IMR-90 (cell line): Measurements from ENCODE around the gene SLC25A21. TPM values are rescaled to one million over a fixed set of nuclear protein-coding genes. Genes with fewer than 3 reads are reported as not detected.
A peak's percentile ranks its signal among the peaks of the same experiment; 100 is the strongest.

Source experiments
- ATAC-seq: fragments of 200-7000 bp; cut with Tn5 transposase; 2 replicates; pipeline ENCODE4 v1.9.1; 2020; ENCODE audit warnings: low read depth, mild to moderate bottlenecking, moderate library complexity
- BruUV-seq: library from RNA; stranded (reverse); fragments of 400-500 nt; replicated peaks from 2 replicates; lab custom pipeline; 2021; lab: Mats Ljungman, UMichigan
- CTCF ChIA-PET: fragments of 300-600 bp; formaldehyde crosslinking; extraction: SDS; loops from one replicate; lab custom pipeline; 2021; ENCODE audit warnings: antibody characterized with exemption; lab: Yijun Ruan, JAX
- POLR2A ChIA-PET: fragments of 300-600 bp; sonication (Branson Sonifier 250); formaldehyde crosslinking; loops from one replicate; lab custom pipeline; 2022; ENCODE audit warnings: antibody characterized with exemption; ENCODE audit not compliant: unreplicated experiment; lab: Charles Lee
- DNase-seq: peaks from one replicate; pipeline ENCODE4 v3.0.0; 2013
- H2AFZ ChIP-seq: replicated peaks from 2 replicates; pipeline ENCODE3; 2013; ENCODE audit warnings: low read length, mild to moderate bottlenecking; ENCODE audit not compliant: poor library complexity
- H2AK5ac ChIP-seq: 2 replicates; pipeline ENCODE4 v1.6.1; 2013; ENCODE audit warnings: low read depth, low read length, inconsistent platforms
- H2AK9ac ChIP-seq: replicated peaks from 2 replicates; pipeline ENCODE3; 2013; ENCODE audit warnings: mild to moderate bottlenecking, low read depth, low read length, moderate library complexity; ENCODE audit not compliant: poor library complexity
- H2BK120ac ChIP-seq: 2 replicates; pipeline ENCODE4 v1.6.1; 2013; ENCODE audit warnings: low read depth, low read length, inconsistent platforms
- H2BK15ac ChIP-seq: 3 replicates; pipeline ENCODE4 v1.6.1; 2013; ENCODE audit warnings: low read depth, low read length, inconsistent platforms
- H2BK20ac ChIP-seq: 2 replicates; pipeline ENCODE4 v1.6.1; 2013; ENCODE audit warnings: low read depth, mild to moderate bottlenecking, inconsistent platforms, low read length, moderate library complexity
- H2BK5ac ChIP-seq: 2 replicates; pipeline ENCODE4 v1.6.1; 2013; ENCODE audit warnings: mild to moderate bottlenecking, low read depth, low read length, inconsistent platforms; ENCODE audit not compliant: poor library complexity, severe bottlenecking
- H3K14ac ChIP-seq: replicated peaks from 2 replicates; pipeline ENCODE4 v1.6.1; 2013; ENCODE audit warnings: low read depth, low read length, inconsistent platforms
- H3K18ac ChIP-seq: 2 replicates; pipeline ENCODE4 v1.6.1; 2013; ENCODE audit warnings: low read depth, low read length, control low read depth
- H3K23ac ChIP-seq: 2 replicates; pipeline ENCODE4 v1.6.1; 2013; ENCODE audit warnings: low read depth, low read length, inconsistent platforms
- H3K27ac ChIP-seq: 2 replicates; pipeline ENCODE4 v1.5.1; 2013; ENCODE audit warnings: mild to moderate bottlenecking, control low read depth, low read length; ENCODE audit not compliant: insufficient read depth
- H3K27me3 ChIP-seq: 2 replicates; pipeline ENCODE4 v1.6.1; 2013; ENCODE audit warnings: low read length; ENCODE audit not compliant: control insufficient read depth, insufficient read depth
- H3K36me3 ChIP-seq: 2 replicates; pipeline ENCODE4 v1.6.1; 2013; ENCODE audit warnings: low read length, mixed read lengths; ENCODE audit not compliant: control insufficient read depth, insufficient read depth
- H3K4ac ChIP-seq: 2 replicates; pipeline ENCODE4 v1.6.1; 2013; ENCODE audit warnings: low read depth, low read length, inconsistent platforms
- H3K4me1 ChIP-seq: 2 replicates; pipeline ENCODE4 v1.6.1; 2013; ENCODE audit warnings: low read length, mixed read lengths; ENCODE audit not compliant: control insufficient read depth, insufficient read depth
- H3K4me2 ChIP-seq: 2 replicates; pipeline ENCODE4 v1.6.1; 2013; ENCODE audit warnings: low read depth, mild to moderate bottlenecking, control low read depth, low read length, moderate library complexity
- H3K4me3 ChIP-seq: 2 replicates; pipeline ENCODE4 v1.5.1; 2013; ENCODE audit warnings: low read depth, mild to moderate bottlenecking, control low read depth, low read length, moderate library complexity; ENCODE audit not compliant: insufficient read depth
- H3K56ac ChIP-seq: 2 replicates; pipeline ENCODE4 v1.6.1; 2013; ENCODE audit warnings: low read length, inconsistent platforms; ENCODE audit not compliant: insufficient read depth; ENCODE audit errors: extremely low read depth
- H3K79me1 ChIP-seq, 2 experiments: 2 replicates each; pipeline ENCODE4 v1.6.1; 2013; ENCODE audit warnings: low read length in 2 of 2, inconsistent platforms in 1 of 2, low read depth in 1 of 2
- H3K9ac ChIP-seq: 2 replicates; pipeline ENCODE4 v1.6.1; 2013; ENCODE audit warnings: low read depth, low read length, control low read depth
- H3K9me1 ChIP-seq: 2 replicates; pipeline ENCODE4 v1.6.1; 2013; ENCODE audit warnings: low read length, inconsistent platforms; ENCODE audit not compliant: insufficient read depth
- H3K9me3 ChIP-seq: 2 replicates; pipeline ENCODE4 v1.6.1; 2013; ENCODE audit warnings: low read length; ENCODE audit not compliant: control insufficient read depth, insufficient read depth
- H4K20me1 ChIP-seq: 2 replicates; pipeline ENCODE4 v1.6.1; 2013; ENCODE audit warnings: low read length, inconsistent platforms; ENCODE audit not compliant: insufficient read depth
- H4K5ac ChIP-seq: 2 replicates; pipeline ENCODE4 v1.6.1; 2013; ENCODE audit warnings: mild to moderate bottlenecking, low read depth, low read length, control low read depth
- H4K8ac ChIP-seq, 2 experiments: 2 replicates each; pipeline ENCODE4 v1.6.1; 2013; ENCODE audit warnings: low read depth in 2 of 2, low read length in 2 of 2, control low read depth in 1 of 2, inconsistent platforms in 1 of 2
- H4K91ac ChIP-seq: 2 replicates; pipeline ENCODE4 v1.6.1; 2013; ENCODE audit warnings: low read depth, low read length, inconsistent platforms; ENCODE audit not compliant: insufficient read depth
- BHLHE40 ChIP-seq: fragments of 150-350 bp; IDR thresholded peaks from 2 replicates; pipeline ENCODE4 v1.6.1; 2016; ENCODE audit warnings: mild to moderate bottlenecking, low read depth, low read length
- CEBPB ChIP-seq: IDR thresholded peaks from 2 replicates; pipeline ENCODE4 v1.6.1; 2012; ENCODE audit warnings: low read depth, low read length, improper control_type of control experiment
- CHD1 ChIP-seq: IDR thresholded peaks from 2 replicates; pipeline ENCODE4 v1.6.1; 2012; ENCODE audit warnings: low read depth, low read length, improper control_type of control experiment
- FOS ChIP-seq: fragments of 150-350 bp; IDR thresholded peaks from 2 replicates; pipeline ENCODE4 v1.6.1; 2016; ENCODE audit warnings: low read depth, low read length
- MAFK ChIP-seq: IDR thresholded peaks from 2 replicates; pipeline ENCODE4 v1.6.1; 2012; ENCODE audit warnings: low read depth, low read length, improper control_type of control experiment
- MAZ ChIP-seq: IDR thresholded peaks from 2 replicates; pipeline ENCODE4 v1.6.1; 2012; ENCODE audit warnings: low read depth, mild to moderate bottlenecking, low read length, improper control_type of control experiment, moderate library complexity, borderline replicate concordance
- MXI1 ChIP-seq: IDR thresholded peaks from 2 replicates; pipeline ENCODE4 v1.6.1; 2012; ENCODE audit warnings: low read depth, mild to moderate bottlenecking, low read length, moderate library complexity, borderline replicate concordance
- NFE2L2 ChIP-seq: fragments of 150-350 bp; IDR thresholded peaks from 2 replicates; pipeline ENCODE4 v1.6.1; 2016; ENCODE audit warnings: low read depth, mild to moderate bottlenecking, low read length
- POLR2A ChIP-seq: IDR thresholded peaks from 2 replicates; pipeline ENCODE4 v1.6.1; 2012; ENCODE audit warnings: mild to moderate bottlenecking, low read depth, low read length
- RAD21 ChIP-seq: IDR thresholded peaks from 2 replicates; pipeline ENCODE4 v1.6.1; 2012; ENCODE audit warnings: low read length, improper control_type of control experiment
- RCOR1 ChIP-seq: IDR thresholded peaks from 2 replicates; pipeline ENCODE4 v1.6.1; 2012; ENCODE audit warnings: mild to moderate bottlenecking, low read length, improper control_type of control experiment; ENCODE audit not compliant: insufficient replicate concordance
- RFX5 ChIP-seq: IDR thresholded peaks from 2 replicates; pipeline ENCODE4 v1.8.0; 2012; ENCODE audit warnings: low read depth, mild to moderate bottlenecking, low read length, moderate library complexity
- SMC3 ChIP-seq: fragments of 150-350 bp; IDR thresholded peaks from 2 replicates; pipeline ENCODE4 v1.6.1; 2016; ENCODE audit warnings: low read depth, mild to moderate bottlenecking, antibody characterized with exemption, low read length, moderate library complexity
- WGBS, 2 experiments: methylation state at CpG; one replicate each; pipeline versions ENCODE4 v1.1.5 to v1.1.7; 2013; ENCODE audit warnings: missing lambda C conversion rate in 2 of 2; ENCODE audit not compliant: insufficient read length in 1 of 2; ENCODE audit errors: extremely low coverage in 2 of 2; 5-methylcytosine and 5-hydroxymethylcytosine counted together
- dilution Hi-C: fragments of 300-500 bp; cut with HindIII; formaldehyde crosslinking; loops from one replicate; pipeline ENCODE4 v1.14.3; 2018; ENCODE audit warnings: low sequenced_read_pairs; ENCODE audit not compliant: unreplicated experiment
- in situ Hi-C: fragments of 300-500 bp; cut with MboI; formaldehyde crosslinking; loops from 3 replicates; pipeline ENCODE4 v1.14.3; 2019; ENCODE audit warnings: low sequenced_read_pairs, inconsistent platforms, mixed read lengths
- intact Hi-C: fragments of 100-400 bp; cut with micrococcal nuclease; formaldehyde crosslinking; loops from 2 replicates; pipeline ENCODE4 v1.10.0; 2022
- polyA plus RNA-seq, 3 experiments: library from polyadenylated mRNA; depleted of rRNA; stranded (reverse); fragments of >200 nt; gene quantifications; 2 replicates each; pipeline ENCODE4 v1.2.3, GENCODE V29; 2012; ENCODE audit warnings: low replicate concordance in 1 of 3
- total RNA-seq: library from RNA; depleted of rRNA; stranded (reverse); fragments of >200 nt; gene quantifications from 2 replicates; pipeline ENCODE4 v1.2.3, GENCODE V29; 2012
- TF ChIP-seq, protein P1 (sequence below): conservative IDR thresholded peaks from 2 replicates; pipeline ENCODE4 v1.5.1; 2012; ENCODE audit warnings: mild to moderate bottlenecking, low read depth, low read length, improper control_type of control experiment
- TF ChIP-seq, protein P2 (sequence below): fragments of 150-350 bp; IDR thresholded peaks from 2 replicates; pipeline ENCODE4 v1.6.1; 2017; ENCODE audit warnings: mild to moderate bottlenecking, antibody characterized with exemption, low read length, low read depth
- TF ChIP-seq, protein P3 (sequence below): fragments of 150-350 bp; IDR thresholded peaks from 2 replicates; pipeline ENCODE4 v1.6.1; 2016; ENCODE audit warnings: low read depth, mild to moderate bottlenecking, low read length, moderate library complexity, borderline replicate concordance

Gene SLC25A21
- total and polyA plus RNA-seq, 2 of the 4 experiments (the other 2 are of a cell fraction): 0.62 to 0.90 TPM

- H3K9ac ChIP-seq: no peak overlapping the region
- H3K27ac ChIP-seq: no peak overlapping the region
- H2AK9ac ChIP-seq: no peak overlapping the region
- no peaks in the 10 kb centered on the region for H3K27me3 ChIP-seq
- no peak overlapping the region for H3K23ac ChIP-seq
- no peak for TF ChIP-seq RFX5
- TF ChIP-seq, protein P1, sequence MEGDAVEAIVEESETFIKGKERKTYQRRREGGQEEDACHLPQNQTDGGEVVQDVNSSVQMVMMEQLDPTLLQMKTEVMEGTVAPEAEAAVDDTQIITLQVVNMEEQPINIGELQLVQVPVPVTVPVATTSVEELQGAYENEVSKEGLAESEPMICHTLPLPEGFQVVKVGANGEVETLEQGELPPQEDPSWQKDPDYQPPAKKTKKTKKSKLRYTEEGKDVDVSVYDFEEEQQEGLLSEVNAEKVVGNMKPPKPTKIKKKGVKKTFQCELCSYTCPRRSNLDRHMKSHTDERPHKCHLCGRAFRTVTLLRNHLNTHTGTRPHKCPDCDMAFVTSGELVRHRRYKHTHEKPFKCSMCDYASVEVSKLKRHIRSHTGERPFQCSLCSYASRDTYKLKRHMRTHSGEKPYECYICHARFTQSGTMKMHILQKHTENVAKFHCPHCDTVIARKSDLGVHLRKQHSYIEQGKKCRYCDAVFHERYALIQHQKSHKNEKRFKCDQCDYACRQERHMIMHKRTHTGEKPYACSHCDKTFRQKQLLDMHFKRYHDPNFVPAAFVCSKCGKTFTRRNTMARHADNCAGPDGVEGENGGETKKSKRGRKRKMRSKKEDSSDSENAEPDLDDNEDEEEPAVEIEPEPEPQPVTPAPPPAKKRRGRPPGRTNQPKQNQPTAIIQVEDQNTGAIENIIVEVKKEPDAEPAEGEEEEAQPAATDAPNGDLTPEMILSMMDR: no peak
- no peak for TF ChIP-seq MAFK
- no peak for TF ChIP-seq FOS
- TF ChIP-seq BHLHE40: no peak
- TF ChIP-seq CHD1: no peak
- no peak for TF ChIP-seq MXI1
- TF ChIP-seq MAZ: no peak
- TF ChIP-seq RCOR1: no peak
- TF ChIP-seq RAD21: no peak
- TF ChIP-seq, protein P2, sequence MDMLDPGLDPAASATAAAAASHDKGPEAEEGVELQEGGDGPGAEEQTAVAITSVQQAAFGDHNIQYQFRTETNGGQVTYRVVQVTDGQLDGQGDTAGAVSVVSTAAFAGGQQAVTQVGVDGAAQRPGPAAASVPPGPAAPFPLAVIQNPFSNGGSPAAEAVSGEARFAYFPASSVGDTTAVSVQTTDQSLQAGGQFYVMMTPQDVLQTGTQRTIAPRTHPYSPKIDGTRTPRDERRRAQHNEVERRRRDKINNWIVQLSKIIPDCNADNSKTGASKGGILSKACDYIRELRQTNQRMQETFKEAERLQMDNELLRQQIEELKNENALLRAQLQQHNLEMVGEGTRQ: no peak
- no peak for TF ChIP-seq SMC3
- no peak for TF ChIP-seq CEBPB
- no peak for TF ChIP-seq NFE2L2
- TF ChIP-seq, protein P3, sequence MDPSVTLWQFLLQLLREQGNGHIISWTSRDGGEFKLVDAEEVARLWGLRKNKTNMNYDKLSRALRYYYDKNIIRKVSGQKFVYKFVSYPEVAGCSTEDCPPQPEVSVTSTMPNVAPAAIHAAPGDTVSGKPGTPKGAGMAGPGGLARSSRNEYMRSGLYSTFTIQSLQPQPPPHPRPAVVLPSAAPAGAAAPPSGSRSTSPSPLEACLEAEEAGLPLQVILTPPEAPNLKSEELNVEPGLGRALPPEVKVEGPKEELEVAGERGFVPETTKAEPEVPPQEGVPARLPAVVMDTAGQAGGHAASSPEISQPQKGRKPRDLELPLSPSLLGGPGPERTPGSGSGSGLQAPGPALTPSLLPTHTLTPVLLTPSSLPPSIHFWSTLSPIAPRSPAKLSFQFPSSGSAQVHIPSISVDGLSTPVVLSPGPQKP: no peak
- TF ChIP-seq POLR2A: no peak
- no peaks in the 10 kb centered on the region; the same call in 1 of the 2 replicates for H3K4me1 ChIP-seq
- no peak overlapping the region for H3K4me3 ChIP-seq
- H3K18ac ChIP-seq: no peak overlapping the region
- ATAC-seq (no peak), DNase-seq (peak; percentile 10)
- H3K79me1 ChIP-seq: no peaks in the 10 kb centered on the region
- dilution Hi-C loops (no loop called here), in situ Hi-C loops (no loop called here), intact Hi-C loops (no loop called here)
- H3K9me3 ChIP-seq: no peaks in the 10 kb centered on the region
- no peak overlapping the region for H4K8ac ChIP-seq
- POLR2A ChIA-PET: no interaction called here
- H2AFZ ChIP-seq: no peak overlapping the region
- no TSS peak for BruUV-seq
- no peak overlapping the region for H3K4ac ChIP-seq
- H4K91ac ChIP-seq: no peak overlapping the region
- H2BK5ac ChIP-seq: no peak overlapping the region
- H3K56ac ChIP-seq: no peak overlapping the region
- CTCF ChIA-PET: no interaction called here
- no CpG with 5 or more reads among the region's 4 CpGs for WGBS, 2 experiments
- H2BK20ac ChIP-seq: no peak overlapping the region
- no peak overlapping the region for H4K5ac ChIP-seq
- H3K9me1 ChIP-seq: no peaks in the 10 kb centered on the region
- no peak overlapping the region for H2BK15ac ChIP-seq
- H3K14ac ChIP-seq: no peak overlapping the region
- H3K36me3 ChIP-seq: no peaks in the 10 kb centered on the region
- H2BK120ac ChIP-seq: no peak overlapping the region
- no peak overlapping the region for H3K4me2 ChIP-seq
- no peak overlapping the region for H2AK5ac ChIP-seq
- H4K20me1 ChIP-seq: no peaks in the 10 kb centered on the region
Measured at GRCh38 chr14:36997843-36998242, 174.6 kb downstream of the SLC25A21 start.
